Activated T-helper 1 cell treated with anti-CD3 and anti-CD28 coated beads, Interleukin-2, amount 50 U/mL, for 16 hours (primary cell): ENCODE data around the gene SCARF1.
A peak's percentile ranks its signal among the peaks of the same experiment; 100 is the strongest.

Source experiments
- DNase-seq, 2 donors: peaks; one replicate each; pipeline ENCODE4 v3.0.0-alpha.2; 2020; ENCODE audit warnings: low read depth in 1 of 2, low spot score in 1 of 2

Gene SCARF1

DNA sequence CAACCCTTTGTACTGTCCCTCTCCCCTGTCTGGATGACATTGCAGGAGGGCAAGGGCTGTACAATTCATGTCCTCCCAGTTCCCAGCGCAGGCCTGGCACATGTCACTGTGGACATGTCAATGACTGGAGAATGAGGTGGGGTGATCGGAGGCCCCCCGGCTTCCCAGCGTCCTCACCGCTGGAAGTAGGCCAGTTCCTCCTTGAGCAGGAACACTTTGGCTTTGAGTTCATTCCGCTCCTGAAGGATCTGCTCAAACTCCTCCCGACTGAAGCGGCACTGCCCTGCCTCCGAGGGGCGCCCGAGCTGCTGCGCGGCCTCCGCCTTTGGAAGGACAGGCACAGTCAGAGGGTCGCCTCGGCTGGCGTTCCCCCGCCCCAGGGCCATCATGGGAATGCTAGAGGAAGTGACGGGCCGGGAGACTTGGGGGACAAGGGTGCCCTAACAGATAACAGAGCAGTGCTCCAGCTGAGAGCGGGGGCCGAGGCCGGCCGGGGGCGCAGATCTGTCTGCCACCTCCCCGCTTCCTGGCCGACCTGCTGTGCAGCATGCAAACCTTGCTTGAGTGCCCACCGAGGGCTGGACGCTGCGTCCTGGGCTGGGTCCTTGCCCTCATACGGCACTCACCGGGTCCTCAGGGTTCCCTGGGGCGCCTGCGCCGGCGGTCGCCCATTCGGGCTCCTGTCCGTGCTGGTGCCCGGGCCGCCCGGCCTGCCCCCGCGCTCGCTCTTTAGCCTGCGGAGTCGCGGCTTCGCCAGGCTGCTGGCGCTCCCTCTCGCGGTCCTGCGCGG, 2.8 kb upstream of the SCARF1 start:
- DNase-seq, result no peak

DNA sequence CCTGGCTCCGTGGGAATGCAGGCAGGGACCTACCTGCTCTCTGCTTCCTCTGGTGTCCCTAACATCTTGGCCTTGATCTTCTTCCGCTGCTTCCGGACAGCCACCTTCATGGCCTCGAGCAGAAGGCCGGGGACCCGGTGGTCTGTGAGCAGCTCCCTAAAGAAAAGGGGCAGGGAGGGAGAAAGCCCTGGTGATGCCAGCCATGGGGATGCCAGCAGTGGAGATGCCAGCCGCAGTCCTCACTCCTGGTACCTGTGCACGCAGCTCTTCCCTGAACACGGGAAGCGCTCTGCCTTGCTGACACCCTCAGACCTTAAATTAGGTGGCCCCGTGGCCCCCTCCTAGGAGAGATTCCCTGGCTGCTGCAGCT, 2.3 kb upstream of the SCARF1 start:
- DNase-seq, result no peak

GRCh38 chr17:1646199-1646875, 805 bp upstream of the SCARF1 start:
- no peak for DNase-seq

GRCh38 chr17:1644493-1645206, 882 bp downstream of the SCARF1 start:
- DNase-seq, result no peak

DNA sequence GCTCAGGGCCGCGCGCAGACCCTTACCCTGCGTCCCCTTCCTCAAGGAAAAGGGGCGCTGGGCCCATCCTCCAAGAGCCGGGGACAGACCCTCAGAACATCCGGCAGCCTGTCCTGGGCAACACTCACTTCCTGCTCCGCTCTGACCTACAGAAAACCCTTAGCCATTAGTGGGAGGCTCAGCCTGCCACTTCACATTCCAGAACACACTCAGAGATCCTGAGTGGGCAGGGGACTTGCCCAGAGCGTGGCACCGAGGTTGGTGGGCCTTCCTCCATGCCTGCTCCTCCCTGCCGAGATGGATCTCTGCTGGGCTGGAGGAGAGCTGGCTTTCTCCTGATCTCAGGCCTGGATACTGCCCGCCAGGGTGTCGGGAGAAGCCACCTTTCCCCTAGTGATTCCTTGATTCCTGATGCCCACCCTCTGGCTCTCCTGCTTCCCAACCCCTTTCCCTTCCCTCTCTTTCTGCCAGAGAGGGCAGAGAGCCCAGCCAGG, 1.5 kb downstream of the SCARF1 start:
- DNase-seq, result no peak

GRCh38 chr17:1643293-1643998, 2.1 kb downstream of the SCARF1 start:
- DNase-seq, result peak; percentile 31 to 55

- DNase-seq, result no peak
These were observed 4.5 kb downstream of the SCARF1 start for GRCh38 chr17:1641065-1641403.

DNA sequence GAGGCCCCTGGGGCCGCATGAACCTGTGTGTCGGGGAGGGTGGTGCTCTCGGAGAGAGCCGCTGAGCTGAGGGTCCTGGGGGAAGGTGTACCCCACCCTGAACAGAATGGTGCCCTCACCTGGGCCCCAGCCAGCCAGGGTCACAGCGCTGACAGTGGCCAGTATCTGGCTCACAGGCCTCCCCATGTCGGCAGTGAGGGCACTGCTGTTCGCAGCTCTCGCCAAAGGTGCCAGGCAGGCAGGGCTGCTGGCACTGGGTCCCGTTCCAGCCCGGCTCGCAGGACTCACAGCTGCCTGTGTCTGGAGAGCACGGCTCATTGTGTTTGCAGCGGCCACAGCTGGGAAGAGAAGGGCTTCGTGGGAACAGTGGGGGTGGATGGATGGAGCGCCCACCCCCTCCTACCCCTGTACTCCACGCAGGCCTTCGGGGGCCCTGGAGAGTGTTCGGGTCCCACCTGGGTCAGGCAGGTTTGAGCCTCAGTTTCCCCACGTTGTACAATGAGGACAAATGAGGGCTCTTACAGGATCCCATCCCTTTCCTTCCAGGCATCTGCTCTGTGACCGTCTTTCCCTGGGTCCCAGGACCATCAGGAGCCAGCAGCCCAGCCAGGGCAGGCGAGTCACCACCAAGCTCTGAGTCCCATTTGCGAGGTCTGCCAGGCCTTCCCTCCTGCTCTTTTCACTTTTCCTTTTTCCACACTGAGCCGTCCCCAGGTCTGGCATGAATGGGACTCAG, 5.0 kb downstream of the SCARF1 start:
- DNase-seq, result no peak

GRCh38 chr17:1639549-1640180, 5.9 kb downstream of the SCARF1 start:
- no peak for DNase-seq

GRCh38 chr17:1638624-1639300, 6.8 kb downstream of the SCARF1 start:
- no peak for DNase-seq

DNA sequence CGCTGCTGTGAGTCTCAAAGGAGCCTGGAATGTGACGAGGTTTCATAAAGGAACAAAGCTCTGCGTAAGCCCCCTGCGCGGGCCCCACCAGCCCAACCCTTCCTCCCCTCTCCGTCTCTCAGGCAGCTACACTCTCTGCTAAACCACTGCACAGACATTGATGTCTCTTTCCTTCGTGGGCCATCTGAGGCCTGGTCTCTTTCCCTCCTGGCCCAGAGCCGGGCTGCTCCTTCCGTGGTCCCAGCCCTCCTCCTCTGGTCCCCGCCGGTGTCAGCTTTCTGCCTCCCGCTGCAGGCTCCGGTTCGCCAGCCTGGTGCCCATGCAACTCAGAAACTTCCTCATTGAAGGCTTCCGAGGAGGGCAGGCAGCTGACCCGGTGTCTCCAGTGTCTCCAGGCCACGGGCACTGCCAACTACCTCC, 7.4 kb downstream of the SCARF1 start:
- DNase-seq, result no peak

GRCh38 chr17:1636732-1637285, 8.7 kb downstream of the SCARF1 start:
- DNase-seq, result no peak

- no peak for DNase-seq
These were observed 9.7 kb downstream of the SCARF1 start for GRCh38 chr17:1635675-1636465.

DNA sequence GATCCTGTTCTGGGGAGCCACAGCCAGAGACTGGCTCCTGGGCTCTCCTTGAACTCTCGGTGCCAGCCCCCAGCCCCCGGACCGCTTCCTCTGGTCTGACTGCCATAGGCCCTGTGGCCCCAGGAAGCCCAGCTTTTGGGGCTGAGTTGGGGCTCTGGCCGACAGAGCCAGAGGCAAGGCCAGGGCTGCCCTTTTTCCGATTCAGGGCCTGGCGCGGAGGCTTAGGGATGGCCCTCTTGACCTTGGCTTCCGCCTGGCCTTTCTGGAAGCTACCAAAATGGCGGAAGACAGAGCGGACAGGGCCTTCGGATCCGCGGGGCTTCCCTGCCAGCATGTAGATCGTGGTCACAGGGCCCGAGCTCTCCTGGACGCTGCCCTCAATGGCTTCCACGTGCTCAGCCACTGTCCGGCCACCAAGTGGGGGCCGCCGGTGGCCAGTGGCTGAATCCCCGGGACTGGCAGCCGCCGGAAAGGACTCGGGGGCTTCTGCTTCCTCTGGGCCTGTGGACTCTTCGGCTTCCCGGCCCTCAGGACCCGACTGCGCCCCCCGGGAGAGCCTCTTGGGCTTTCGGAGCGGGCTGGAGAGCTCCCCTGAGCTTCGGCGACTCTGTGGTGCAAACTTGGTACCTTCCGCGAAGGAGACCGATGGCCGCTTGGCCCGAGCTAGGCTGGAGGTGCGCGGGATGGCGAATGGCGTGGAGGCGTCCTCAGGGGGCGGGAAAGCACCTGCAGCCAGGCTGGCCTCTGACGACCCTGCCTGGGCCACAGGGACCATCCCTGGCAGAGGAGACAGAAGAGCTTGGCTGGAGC, 10.5 kb downstream of the SCARF1 start:
- no peak for DNase-seq

DNA sequence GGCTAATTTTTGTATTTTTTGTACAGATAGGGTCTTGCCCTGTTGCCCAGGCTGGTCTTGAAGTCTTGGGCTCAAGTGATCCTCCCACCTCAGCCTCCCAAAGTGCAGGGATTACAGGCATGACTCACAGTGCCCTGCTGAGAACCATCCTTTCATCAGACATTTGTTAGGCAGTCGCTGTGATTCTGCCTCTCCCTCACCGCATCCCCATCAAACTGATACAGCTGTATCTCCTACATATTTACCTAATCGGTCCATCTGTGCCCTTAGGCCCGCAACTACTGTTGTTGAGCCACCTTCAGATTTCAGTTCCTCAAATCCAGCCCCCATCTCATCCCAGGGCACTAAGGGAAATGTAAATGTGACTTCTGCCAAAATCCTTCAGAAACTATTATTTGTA, 14.9 kb downstream of the SCARF1 start:
- DNase-seq, result no peak

DNA sequence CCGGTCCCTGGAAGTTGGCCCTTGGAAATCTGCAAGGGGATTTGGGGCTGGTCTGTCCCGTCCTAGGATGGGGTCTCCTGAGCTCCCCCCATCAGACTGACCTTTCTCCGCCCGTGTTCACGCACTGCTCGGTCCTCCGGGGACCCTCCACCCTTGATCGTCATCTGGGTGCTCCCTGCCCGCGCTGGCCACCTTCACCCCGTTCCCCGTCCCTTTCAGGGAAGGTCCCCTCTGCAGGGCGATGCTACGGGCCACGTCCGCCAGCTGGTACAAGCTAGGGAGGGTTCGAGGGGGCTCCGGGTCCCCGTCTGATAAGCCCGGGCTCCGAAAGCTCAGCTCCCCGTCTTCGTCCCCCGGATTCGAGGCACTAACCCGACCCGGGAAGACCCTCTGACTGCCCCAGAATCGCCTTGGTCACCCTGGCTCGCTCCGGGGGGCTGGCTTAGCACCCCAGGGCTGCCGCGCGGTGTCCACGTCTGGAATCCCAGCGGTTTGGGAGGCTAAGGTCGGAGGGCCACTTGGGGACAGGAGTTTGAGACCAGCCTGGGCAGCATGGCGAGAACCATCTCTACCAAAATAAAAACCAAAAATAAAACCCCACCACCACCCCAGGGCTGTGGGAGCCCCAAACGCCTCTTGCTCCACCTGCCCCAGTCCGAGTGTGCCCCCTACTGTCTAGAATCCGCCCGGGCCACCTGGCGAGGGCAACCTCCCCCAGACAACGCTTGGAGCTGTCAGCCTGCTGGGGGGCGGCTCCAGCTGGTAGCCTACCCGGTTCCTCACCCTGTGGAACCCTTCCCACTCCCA, 15.8 kb downstream of the SCARF1 start:
- peak; percentile 39 to 62 for DNase-seq
